ENCODE results near the gene LSMEM2. TPM values are rescaled to one million over a fixed set of nuclear protein-coding genes. Genes with fewer than 3 reads are reported as not detected.
A peak's percentile ranks its signal among the peaks of the same experiment; 100 is the strongest.

LSMEM2 gene
- not detected in 2 replicates for total RNA-seq (2014; rRNA removed; shearing (Covaris generic); ENCODE audit: low replicate concordance)

GRCh38 chr3:50278880-50279224, at the start of gene LSMEM2:
TSS of gene LSMEM2 (plus strand) at chr3:50279087. CDS start at chr3:50279114, 27 bp downstream.
- in situ Hi-C loops (cut with HindIII; ENCODE audit: low pct_unique_long_range_greater_than_20kb, low sequenced_read_pairs): no loop called here
- DNase-seq (ENCODE audit: low read depth): no peak

GRCh38 chr3:50229490-50229889, 49.4 kb upstream of the LSMEM2 start:
- in situ Hi-C loops (cut with HindIII; ENCODE audit: low pct_unique_long_range_greater_than_20kb, low sequenced_read_pairs): no loop called here
- DNase-seq (ENCODE audit: low read depth): no peak

- in situ Hi-C loops (cut with HindIII; ENCODE audit: low pct_unique_long_range_greater_than_20kb, low sequenced_read_pairs): no loop called here
- DNase-seq (ENCODE audit: low read depth): no peak
Observed at GRCh38 chr3:50230104-50230793, 48.6 kb upstream of the LSMEM2 start.

GRCh38 chr3:50230794-50231125, 48.1 kb upstream of the LSMEM2 start:
- DNase-seq (ENCODE audit: low read depth): no peak
- in situ Hi-C loops (cut with HindIII; ENCODE audit: low pct_unique_long_range_greater_than_20kb, low sequenced_read_pairs): no loop called here

GRCh38 chr3:50231581-50231980, 47.3 kb upstream of the LSMEM2 start:
- DNase-seq (ENCODE audit: low read depth): no peak
- in situ Hi-C loops (cut with HindIII; ENCODE audit: low pct_unique_long_range_greater_than_20kb, low sequenced_read_pairs): no loop called here

- DNase-seq (ENCODE audit: low read depth): no peak
Observed at GRCh38 chr3:50232303-50232702, 46.6 kb upstream of the LSMEM2 start.

GRCh38 chr3:50233176-50233575, 45.7 kb upstream of the LSMEM2 start:
- in situ Hi-C loops (cut with HindIII; ENCODE audit: low pct_unique_long_range_greater_than_20kb, low sequenced_read_pairs): no loop called here

More at GRCh38 chr3:50232303-50232702, 46.6 kb upstream of the LSMEM2 start:
- in situ Hi-C loops (cut with HindIII; ENCODE audit: low pct_unique_long_range_greater_than_20kb, low sequenced_read_pairs): no loop called here

GRCh38 chr3:50235716-50236483, 43.0 kb upstream of the LSMEM2 start, which contains the start of gene GNAI2:
TSS of gene GNAI2 (plus strand) at chr3:50236204. CDS start at chr3:50236336, 132 bp downstream.
- in situ Hi-C loops (cut with HindIII; ENCODE audit: low pct_unique_long_range_greater_than_20kb, low sequenced_read_pairs): no loop called here
- DNase-seq (ENCODE audit: low read depth): peak; percentile 98

More at GRCh38 chr3:50233176-50233575, 45.7 kb upstream of the LSMEM2 start:
- no peak for DNase-seq (ENCODE audit: low read depth)

- in situ Hi-C loops (cut with HindIII; ENCODE audit: low pct_unique_long_range_greater_than_20kb, low sequenced_read_pairs): no loop called here
- no peak for DNase-seq (ENCODE audit: low read depth)
Observed at GRCh38 chr3:50236484-50237132, 42.3 kb upstream of the LSMEM2 start.

- in situ Hi-C loops (cut with HindIII; ENCODE audit: low pct_unique_long_range_greater_than_20kb, low sequenced_read_pairs): no loop called here
- no peak for DNase-seq (ENCODE audit: low read depth)
Observed at GRCh38 chr3:50237133-50237651, 41.7 kb upstream of the LSMEM2 start.

GRCh38 chr3:50237754-50238548, 40.9 kb upstream of the LSMEM2 start:
- peak; percentile 81 for DNase-seq (ENCODE audit: low read depth)
- in situ Hi-C loops (cut with HindIII; ENCODE audit: low pct_unique_long_range_greater_than_20kb, low sequenced_read_pairs): no loop called here

- DNase-seq (ENCODE audit: low read depth): peak; percentile 56
Observed at GRCh38 chr3:50238549-50239026, 40.3 kb upstream of the LSMEM2 start.

GRCh38 chr3:50239649-50240048, 39.2 kb upstream of the LSMEM2 start:
- in situ Hi-C loops (cut with HindIII; ENCODE audit: low pct_unique_long_range_greater_than_20kb, low sequenced_read_pairs): no loop called here
- DNase-seq (ENCODE audit: low read depth): no peak

More at GRCh38 chr3:50238549-50239026, 40.3 kb upstream of the LSMEM2 start:
- in situ Hi-C loops (cut with HindIII; ENCODE audit: low pct_unique_long_range_greater_than_20kb, low sequenced_read_pairs): no loop called here

- DNase-seq (ENCODE audit: low read depth): no peak
- in situ Hi-C loops (cut with HindIII; ENCODE audit: low pct_unique_long_range_greater_than_20kb, low sequenced_read_pairs): no loop called here
Observed at GRCh38 chr3:50241163-50241562, 37.7 kb upstream of the LSMEM2 start.

GRCh38 chr3:50241713-50242380, 37.0 kb upstream of the LSMEM2 start:
- DNase-seq (ENCODE audit: low read depth): no peak
- in situ Hi-C loops (cut with HindIII; ENCODE audit: low pct_unique_long_range_greater_than_20kb, low sequenced_read_pairs): no loop called here

GRCh38 chr3:50242381-50242770, 36.5 kb upstream of the LSMEM2 start:
- in situ Hi-C loops (cut with HindIII; ENCODE audit: low pct_unique_long_range_greater_than_20kb, low sequenced_read_pairs): no loop called here
- DNase-seq (ENCODE audit: low read depth): no peak

GRCh38 chr3:50242851-50243542, 35.9 kb upstream of the LSMEM2 start:
- in situ Hi-C loops (cut with HindIII; ENCODE audit: low pct_unique_long_range_greater_than_20kb, low sequenced_read_pairs): no loop called here
- no peak for DNase-seq (ENCODE audit: low read depth)

All from Caki2 (cell line).